HEK293 (cell line): Measurements from ENCODE around the gene HMG20A.

Experiments
- CTCF ChIA-PET: fragments of 350-600 bp; formaldehyde crosslinking; extraction: SDS; loops from one replicate; lab custom pipeline; 2021; ENCODE audit warnings: antibody characterized with exemption; lab: Yijun Ruan, JAX
- POLR2A ChIA-PET: fragments of 300-600 bp; formaldehyde crosslinking; extraction: SDS; loops from one replicate; lab custom pipeline; 2020; ENCODE audit warnings: antibody characterized with exemption, inconsistent platforms; lab: Yijun Ruan, JAX
- H3K27ac ChIP-seq: fragments of 200-500 bp; sonication (Bioruptor generic); 2 replicates; pipeline ENCODE4 v1.5.1; 2014; ENCODE audit warnings: low read depth, low read length, control low read depth, inconsistent platforms; ENCODE audit errors: extremely low read depth
- H3K36me3 ChIP-seq, 2 experiments: fragments of 200-500 bp in 1 of 2; sonication (Bioruptor generic) in 1 of 2; 1 replicate in 1 of 2; 2 replicates in 1 of 2; pipeline ENCODE4 v1.5.1; 2014 to 2017; ENCODE audit warnings: inconsistent platforms in 2 of 2, low read length in 2 of 2; ENCODE audit not compliant: control insufficient read depth in 2 of 2, insufficient read depth in 1 of 2
- H3K4me1 ChIP-seq: fragments of 200-500 bp; sonication (Bioruptor generic); 2 replicates; pipeline ENCODE4 v1.5.1; 2014; ENCODE audit warnings: mild to moderate bottlenecking, low read length, inconsistent platforms; ENCODE audit not compliant: control insufficient read depth, insufficient read depth
- H3K4me3 ChIP-seq: 2 replicates; pipeline ENCODE4 v1.5.1; 2011; ENCODE audit warnings: low read depth, mild to moderate bottlenecking, control low read depth, low read length, moderate library complexity
- H3K9me3 ChIP-seq: fragments of 200-500 bp; sonication (Bioruptor generic); 2 replicates; pipeline ENCODE4 v1.5.1; 2014; ENCODE audit warnings: low read depth, low read length, inconsistent platforms; ENCODE audit not compliant: control insufficient read depth, insufficient read depth
- GLIS1 ChIP-seq: fragments of 450-650 bp; formaldehyde crosslinking; IDR thresholded peaks from 2 replicates; pipeline ENCODE4 v1.5.1; 2016; ENCODE audit warnings: missing biosample characterization, missing genetic modification characterization
- HOXD13 ChIP-seq: sonication (generic); formaldehyde crosslinking; IDR thresholded peaks from 2 replicates; pipeline ENCODE4 v1.8.0; 2022; ENCODE audit warnings: missing genetic modification reagents, borderline replicate concordance
- KLF10 ChIP-seq: fragments of 450-650 bp; IDR thresholded peaks from 2 replicates; pipeline ENCODE4 v1.5.1; 2018; ENCODE audit warnings: missing biosample characterization, mild to moderate bottlenecking, missing genetic modification characterization
- KLF9 ChIP-seq: fragments of 450-650 bp; formaldehyde crosslinking; IDR thresholded peaks from 2 replicates; pipeline ENCODE4 v1.5.1; 2016; ENCODE audit warnings: missing biosample characterization, missing genetic modification characterization, low read depth
- PRDM1 ChIP-seq: fragments of 450-650 bp; formaldehyde crosslinking; IDR thresholded peaks from 2 replicates; pipeline ENCODE4; 2016; ENCODE audit warnings: missing biosample characterization, missing genetic modification characterization
- RBAK ChIP-seq: fragments of 450-650 bp; formaldehyde crosslinking; IDR thresholded peaks from 2 replicates; pipeline ENCODE4 v1.5.1; 2016; ENCODE audit warnings: missing biosample characterization, missing genetic modification characterization
- SETDB1 ChIP-seq: IDR thresholded peaks from one replicate; pipeline ENCODE4 v1.6.1; 2017; ENCODE audit warnings: mild to moderate bottlenecking, low read length, moderate library complexity, mixed read lengths; ENCODE audit not compliant: insufficient read length
- SP3 ChIP-seq: fragments of 450-650 bp; formaldehyde crosslinking; IDR thresholded peaks from 2 replicates; pipeline ENCODE4 v1.5.1; 2016; ENCODE audit warnings: missing biosample characterization, missing genetic modification characterization
- ZBTB1 ChIP-seq: fragments of 450-650 bp; formaldehyde crosslinking; IDR thresholded peaks from 2 replicates; pipeline ENCODE4 v1.5.1; 2016; ENCODE audit warnings: missing biosample characterization, missing genetic modification characterization
- ZBTB17 ChIP-seq: fragments of 450-650 bp; formaldehyde crosslinking; IDR thresholded peaks from 2 replicates; pipeline ENCODE4 v1.5.1; 2016; ENCODE audit warnings: missing biosample characterization, missing genetic modification characterization
- ZNF10 ChIP-seq: fragments of 450-650 bp; formaldehyde crosslinking; IDR thresholded peaks from 2 replicates; pipeline ENCODE4 v1.5.1; 2017; ENCODE audit warnings: missing biosample characterization, missing genetic modification characterization
- ZNF138 ChIP-seq: fragments of 450-650 bp; formaldehyde crosslinking; IDR thresholded peaks from 2 replicates; pipeline ENCODE4 v1.5.1; 2016; ENCODE audit warnings: missing biosample characterization, missing genetic modification characterization, borderline replicate concordance
- ZNF2 ChIP-seq: fragments of 450-650 bp; formaldehyde crosslinking; IDR thresholded peaks from 2 replicates; pipeline ENCODE4 v1.5.1; 2016; ENCODE audit warnings: missing biosample characterization, missing genetic modification characterization
- ZNF202 ChIP-seq: fragments of 450-650 bp; formaldehyde crosslinking; IDR thresholded peaks from 2 replicates; pipeline ENCODE4 v1.5.1; 2016; ENCODE audit warnings: missing biosample characterization, missing genetic modification characterization, borderline replicate concordance
- ZNF211 ChIP-seq: fragments of 450-650 bp; formaldehyde crosslinking; IDR thresholded peaks from 2 replicates; pipeline ENCODE4 v1.5.1; 2016; ENCODE audit warnings: low read depth, missing biosample characterization, missing genetic modification characterization
- ZNF248 ChIP-seq: fragments of 450-650 bp; formaldehyde crosslinking; IDR thresholded peaks from 2 replicates; pipeline ENCODE4 v1.5.1; 2017; ENCODE audit warnings: missing biosample characterization, missing genetic modification characterization
- ZNF341 ChIP-seq: fragments of 450-650 bp; formaldehyde crosslinking; IDR thresholded peaks from 2 replicates; pipeline ENCODE4; 2016; ENCODE audit warnings: low read depth, missing biosample characterization, missing genetic modification characterization
- ZNF350 ChIP-seq: fragments of 450-650 bp; formaldehyde crosslinking; IDR thresholded peaks from 2 replicates; pipeline ENCODE4 v1.5.0; 2017; ENCODE audit warnings: missing biosample characterization, mild to moderate bottlenecking, missing genetic modification characterization
- ZNF37A ChIP-seq: fragments of 450-650 bp; IDR thresholded peaks from 2 replicates; pipeline ENCODE4 v1.5.1; 2018; ENCODE audit warnings: missing biosample characterization, missing genetic modification characterization
- ZNF426 ChIP-seq: fragments of 450-650 bp; formaldehyde crosslinking; IDR thresholded peaks from 2 replicates; pipeline ENCODE4 v1.5.1; 2017; ENCODE audit warnings: missing biosample characterization, missing genetic modification characterization, mild to moderate bottlenecking, inconsistent platforms, moderate library complexity
- ZNF514 ChIP-seq: fragments of 450-650 bp; formaldehyde crosslinking; IDR thresholded peaks from 2 replicates; pipeline ENCODE4 v1.5.1; 2016; ENCODE audit warnings: missing biosample characterization, missing genetic modification characterization
- ZNF555 ChIP-seq: fragments of 450-650 bp; formaldehyde crosslinking; conservative IDR thresholded peaks from 2 replicates; pipeline ENCODE4 v1.5.1; 2017; ENCODE audit warnings: missing biosample characterization, mild to moderate bottlenecking, missing genetic modification characterization, inconsistent platforms
- ZNF560 ChIP-seq: fragments of 450-650 bp; formaldehyde crosslinking; IDR thresholded peaks from 2 replicates; pipeline ENCODE4 v1.5.1; 2017; ENCODE audit warnings: missing biosample characterization, missing genetic modification characterization, borderline replicate concordance
- ZNF585B ChIP-seq: fragments of 450-650 bp; formaldehyde crosslinking; IDR thresholded peaks from 2 replicates; pipeline ENCODE4 v1.5.1; 2016; ENCODE audit warnings: missing biosample characterization, missing genetic modification characterization
- ZNF624 ChIP-seq: fragments of 450-650 bp; formaldehyde crosslinking; IDR thresholded peaks from 2 replicates; pipeline ENCODE4 v1.5.1; 2017; ENCODE audit warnings: missing biosample characterization, missing genetic modification characterization
- ZNF707 ChIP-seq: fragments of 450-650 bp; formaldehyde crosslinking; IDR thresholded peaks from 2 replicates; pipeline ENCODE4 v1.5.1; 2016; ENCODE audit warnings: missing biosample characterization, missing genetic modification characterization
- ZNF777 ChIP-seq: fragments of 450-650 bp; formaldehyde crosslinking; IDR thresholded peaks from 2 replicates; pipeline ENCODE4 v1.5.1; 2017; ENCODE audit warnings: missing biosample characterization, missing genetic modification characterization, borderline replicate concordance
- ZSCAN30 ChIP-seq: fragments of 450-650 bp; IDR thresholded peaks from 2 replicates; pipeline ENCODE4 v1.5.1; 2018; ENCODE audit warnings: missing biosample characterization, mild to moderate bottlenecking, missing genetic modification characterization, moderate library complexity
- TF ChIP-seq, protein P1 (sequence below): fragments of 450-650 bp; formaldehyde crosslinking; optimal IDR thresholded peaks from 2 replicates; pipeline ENCODE3; 2016; ENCODE audit warnings: missing biosample characterization, mild to moderate bottlenecking, missing genetic modification characterization
- TF ChIP-seq, protein P2 (sequence below): fragments of 450-650 bp; formaldehyde crosslinking; IDR thresholded peaks from 2 replicates; pipeline ENCODE4 v1.5.1; 2017; ENCODE audit warnings: missing biosample characterization, missing genetic modification characterization
- TF ChIP-seq, protein P3 (sequence below): fragments of 450-650 bp; formaldehyde crosslinking; IDR thresholded peaks from 2 replicates; pipeline ENCODE4 v1.5.1; 2016; ENCODE audit warnings: missing biosample characterization, missing genetic modification characterization
- TF ChIP-seq, protein P4 (sequence below): IDR thresholded peaks from 2 replicates; pipeline ENCODE4 v1.6.1; 2011; ENCODE audit warnings: mild to moderate bottlenecking, low read depth, low read length, borderline replicate concordance
- TF ChIP-seq, protein P5 (sequence below): fragments of 450-650 bp; formaldehyde crosslinking; IDR thresholded peaks from 2 replicates; pipeline ENCODE4 v1.5.1; 2016; ENCODE audit warnings: missing biosample characterization, missing genetic modification characterization

The HMG20A gene

DNA sequence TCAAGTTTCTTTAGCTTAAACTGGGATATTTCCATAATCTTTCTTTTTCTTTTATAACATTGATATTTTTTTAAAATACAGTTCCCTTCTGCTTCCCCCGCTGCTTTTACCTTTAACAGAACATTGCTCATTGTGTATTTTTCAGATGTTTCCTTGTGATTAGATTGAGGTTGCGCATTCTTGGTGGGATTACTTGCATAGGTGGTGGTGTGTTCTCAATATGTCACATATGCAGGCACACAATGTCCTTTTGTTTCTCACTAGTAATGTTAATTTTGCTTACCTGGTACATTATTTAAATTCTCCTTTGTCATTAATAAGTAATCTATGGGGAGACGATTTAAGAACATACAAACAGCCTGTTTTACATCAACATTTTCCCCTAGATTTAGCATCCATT lies 48.2 kb downstream of the HMG20A start (continued):
- TF ChIP-seq ZNF624 (tag by site-specific recombination): no peak
- TF ChIP-seq ZNF707 (tag by site-specific recombination): no peak
- TF ChIP-seq ZNF37A (tag by site-specific recombination): no peak
- TF ChIP-seq PRDM1 (tag by site-specific recombination): no peak
- no peak for TF ChIP-seq SETDB1
- TF ChIP-seq ZBTB17 (tag by site-specific recombination): no peak
- TF ChIP-seq, all 188 proteins: peak for 0

DNA sequence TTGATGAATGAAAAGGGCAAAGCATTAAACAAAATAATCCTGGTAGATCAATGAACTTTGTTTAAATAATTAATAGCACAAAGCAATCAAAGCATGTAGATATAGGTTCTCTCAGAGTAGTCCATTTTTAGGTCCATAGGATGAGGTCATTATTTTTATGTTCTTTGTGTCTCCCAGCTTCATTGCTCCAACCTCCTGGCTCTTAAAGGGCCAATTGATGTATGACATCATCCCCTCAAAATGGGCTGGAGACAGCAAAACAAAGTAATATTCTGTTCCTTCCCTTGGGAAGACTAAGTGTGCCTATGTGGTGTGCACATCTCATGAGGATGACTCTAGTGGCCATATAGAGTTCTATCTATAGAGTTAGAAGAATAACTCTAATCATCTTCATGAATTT lies 49.5 kb downstream of the HMG20A start:
- Histone ChIP-seq H3K9me3 (no peaks in the 10 kb centered on the region), H3K27ac (no peak overlapping the region), H3K4me1 (peaks cover 10% of the 10 kb centered on the region), H3K36me3 (peaks cover 63 to 66% of the 10 kb centered on the region in 2 experiments), H3K4me3 (no peak overlapping the region)
- CTCF ChIA-PET: interaction anchor here (0.8 kb wide), 1 partner anchor 352 kb away, joined by 3 read pairs; no protein-coding TSS in a partner anchor
- POLR2A ChIA-PET: no interaction called here
- TF ChIP-seq ZNF426 (tag by site-specific recombination) (no peak), SETDB1 (no peak), ZNF585B (tag by site-specific recombination) (no peak), GLIS1 (tag by site-specific recombination) (peak; percentile 50), KLF9 (tag by site-specific recombination) (no peak), ZNF341 (tag by site-specific recombination) (no peak), ZNF2 (tag by site-specific recombination) (no peak), KLF10 (tag by site-specific recombination) (no peak), HOXD13 (no peak), SP3 (no peak), ZBTB1 (tag by site-specific recombination) (no peak), ZNF10 (no peak), ZNF514 (tag by site-specific recombination) (no peak), ZNF350 (no peak), ZNF555 (tag by site-specific recombination) (no peak), ZNF777 (tag by site-specific recombination) (no peak), RBAK (tag by site-specific recombination) (no peak), ZNF138 (no peak), ZNF560 (no peak), ZNF202 (no peak), ZNF248 (tag by site-specific recombination) (no peak), ZSCAN30 (no peak), ZNF211 (tag by site-specific recombination) (no peak)
- TF ChIP-seq, protein P1, sequence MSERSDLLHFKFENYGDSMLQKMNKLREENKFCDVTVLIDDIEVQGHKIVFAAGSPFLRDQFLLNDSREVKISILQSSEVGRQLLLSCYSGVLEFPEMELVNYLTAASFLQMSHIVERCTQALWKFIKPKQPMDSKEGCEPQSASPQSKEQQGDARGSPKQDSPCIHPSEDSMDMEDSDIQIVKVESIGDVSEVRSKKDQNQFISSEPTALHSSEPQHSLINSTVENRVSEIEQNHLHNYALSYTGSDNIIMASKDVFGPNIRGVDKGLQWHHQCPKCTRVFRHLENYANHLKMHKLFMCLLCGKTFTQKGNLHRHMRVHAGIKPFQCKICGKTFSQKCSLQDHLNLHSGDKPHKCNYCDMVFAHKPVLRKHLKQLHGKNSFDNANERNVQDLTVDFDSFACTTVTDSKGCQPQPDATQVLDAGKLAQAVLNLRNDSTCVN (tag by site-specific recombination): no peak
- TF ChIP-seq, protein P2, sequence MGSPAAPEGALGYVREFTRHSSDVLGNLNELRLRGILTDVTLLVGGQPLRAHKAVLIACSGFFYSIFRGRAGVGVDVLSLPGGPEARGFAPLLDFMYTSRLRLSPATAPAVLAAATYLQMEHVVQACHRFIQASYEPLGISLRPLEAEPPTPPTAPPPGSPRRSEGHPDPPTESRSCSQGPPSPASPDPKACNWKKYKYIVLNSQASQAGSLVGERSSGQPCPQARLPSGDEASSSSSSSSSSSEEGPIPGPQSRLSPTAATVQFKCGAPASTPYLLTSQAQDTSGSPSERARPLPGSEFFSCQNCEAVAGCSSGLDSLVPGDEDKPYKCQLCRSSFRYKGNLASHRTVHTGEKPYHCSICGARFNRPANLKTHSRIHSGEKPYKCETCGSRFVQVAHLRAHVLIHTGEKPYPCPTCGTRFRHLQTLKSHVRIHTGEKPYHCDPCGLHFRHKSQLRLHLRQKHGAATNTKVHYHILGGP (tag by site-specific recombination): no peak
- TF ChIP-seq, protein P3, sequence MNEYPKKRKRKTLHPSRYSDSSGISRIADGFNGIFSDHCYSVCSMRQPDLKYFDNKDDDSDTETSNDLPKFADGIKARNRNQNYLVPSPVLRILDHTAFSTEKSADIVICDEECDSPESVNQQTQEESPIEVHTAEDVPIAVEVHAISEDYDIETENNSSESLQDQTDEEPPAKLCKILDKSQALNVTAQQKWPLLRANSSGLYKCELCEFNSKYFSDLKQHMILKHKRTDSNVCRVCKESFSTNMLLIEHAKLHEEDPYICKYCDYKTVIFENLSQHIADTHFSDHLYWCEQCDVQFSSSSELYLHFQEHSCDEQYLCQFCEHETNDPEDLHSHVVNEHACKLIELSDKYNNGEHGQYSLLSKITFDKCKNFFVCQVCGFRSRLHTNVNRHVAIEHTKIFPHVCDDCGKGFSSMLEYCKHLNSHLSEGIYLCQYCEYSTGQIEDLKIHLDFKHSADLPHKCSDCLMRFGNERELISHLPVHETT (tag by site-specific recombination): no peak; the same call in 1 of the 2 replicates
- TF ChIP-seq, protein P4, sequence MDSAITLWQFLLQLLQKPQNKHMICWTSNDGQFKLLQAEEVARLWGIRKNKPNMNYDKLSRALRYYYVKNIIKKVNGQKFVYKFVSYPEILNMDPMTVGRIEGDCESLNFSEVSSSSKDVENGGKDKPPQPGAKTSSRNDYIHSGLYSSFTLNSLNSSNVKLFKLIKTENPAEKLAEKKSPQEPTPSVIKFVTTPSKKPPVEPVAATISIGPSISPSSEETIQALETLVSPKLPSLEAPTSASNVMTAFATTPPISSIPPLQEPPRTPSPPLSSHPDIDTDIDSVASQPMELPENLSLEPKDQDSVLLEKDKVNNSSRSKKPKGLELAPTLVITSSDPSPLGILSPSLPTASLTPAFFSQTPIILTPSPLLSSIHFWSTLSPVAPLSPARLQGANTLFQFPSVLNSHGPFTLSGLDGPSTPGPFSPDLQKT: no peak
- TF ChIP-seq, protein P5, sequence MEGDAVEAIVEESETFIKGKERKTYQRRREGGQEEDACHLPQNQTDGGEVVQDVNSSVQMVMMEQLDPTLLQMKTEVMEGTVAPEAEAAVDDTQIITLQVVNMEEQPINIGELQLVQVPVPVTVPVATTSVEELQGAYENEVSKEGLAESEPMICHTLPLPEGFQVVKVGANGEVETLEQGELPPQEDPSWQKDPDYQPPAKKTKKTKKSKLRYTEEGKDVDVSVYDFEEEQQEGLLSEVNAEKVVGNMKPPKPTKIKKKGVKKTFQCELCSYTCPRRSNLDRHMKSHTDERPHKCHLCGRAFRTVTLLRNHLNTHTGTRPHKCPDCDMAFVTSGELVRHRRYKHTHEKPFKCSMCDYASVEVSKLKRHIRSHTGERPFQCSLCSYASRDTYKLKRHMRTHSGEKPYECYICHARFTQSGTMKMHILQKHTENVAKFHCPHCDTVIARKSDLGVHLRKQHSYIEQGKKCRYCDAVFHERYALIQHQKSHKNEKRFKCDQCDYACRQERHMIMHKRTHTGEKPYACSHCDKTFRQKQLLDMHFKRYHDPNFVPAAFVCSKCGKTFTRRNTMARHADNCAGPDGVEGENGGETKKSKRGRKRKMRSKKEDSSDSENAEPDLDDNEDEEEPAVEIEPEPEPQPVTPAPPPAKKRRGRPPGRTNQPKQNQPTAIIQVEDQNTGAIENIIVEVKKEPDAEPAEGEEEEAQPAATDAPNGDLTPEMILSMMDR (tag by site-specific recombination): no peak
